WTC11 (cell line): ENCODE measurements around the gene SMCP.

Experiments used
- ATF3 ChIP-seq: sonication (generic); formaldehyde crosslinking; conservative IDR thresholded peaks from 2 replicates; pipeline ENCODE4 v1.8.1; 2022; ENCODE audit warnings: mild to moderate bottlenecking, missing genetic modification reagents
- FOXP1 ChIP-seq: sonication (generic); formaldehyde crosslinking; IDR thresholded peaks from 2 replicates; pipeline ENCODE4 v1.8.0; 2022; ENCODE audit warnings: missing genetic modification reagents, mild to moderate bottlenecking, moderate library complexity, borderline replicate concordance
- NFYB ChIP-seq: sonication (generic); formaldehyde crosslinking; conservative IDR thresholded peaks from 2 replicates; pipeline ENCODE4 v1.8.0; 2022; ENCODE audit warnings: low read depth, missing genetic modification reagents
- USF2 ChIP-seq: sonication (generic); formaldehyde crosslinking; IDR thresholded peaks from 2 replicates; pipeline ENCODE4 v1.8.1; 2023; ENCODE audit warnings: mild to moderate bottlenecking, missing genetic modification reagents, moderate library complexity
- ZNF317 ChIP-seq: sonication (generic); formaldehyde crosslinking; IDR thresholded peaks from 2 replicates; pipeline ENCODE4 v1.8.1; 2023; ENCODE audit warnings: low read depth, mild to moderate bottlenecking, moderate library complexity, missing genetic modification reagents, borderline replicate concordance
- TF ChIP-seq, protein P1 (sequence below): sonication (generic); formaldehyde crosslinking; IDR thresholded peaks from 2 replicates; pipeline ENCODE4 v1.8.1; 2022; ENCODE audit warnings: missing genetic modification reagents, borderline replicate concordance
- TF ChIP-seq, protein P2 (sequence below): sonication (generic); formaldehyde crosslinking; IDR thresholded peaks from 2 replicates; pipeline ENCODE4 v1.8.1; 2022; ENCODE audit warnings: mild to moderate bottlenecking, moderate library complexity, missing genetic modification reagents

GRCh38 chr1:152870831-152871730 lies 7.0 kb upstream of the SMCP start:
- TF ChIP-seq FOXP1 (CRISPR knock-in tag) (no peak), ATF3 (CRISPR knock-in tag) (no peak), NFYB (CRISPR knock-in tag) (no peak), USF2 (CRISPR knock-in tag) (no peak), ZNF317 (CRISPR knock-in tag) (no peak)
- TF ChIP-seq, protein P1, sequence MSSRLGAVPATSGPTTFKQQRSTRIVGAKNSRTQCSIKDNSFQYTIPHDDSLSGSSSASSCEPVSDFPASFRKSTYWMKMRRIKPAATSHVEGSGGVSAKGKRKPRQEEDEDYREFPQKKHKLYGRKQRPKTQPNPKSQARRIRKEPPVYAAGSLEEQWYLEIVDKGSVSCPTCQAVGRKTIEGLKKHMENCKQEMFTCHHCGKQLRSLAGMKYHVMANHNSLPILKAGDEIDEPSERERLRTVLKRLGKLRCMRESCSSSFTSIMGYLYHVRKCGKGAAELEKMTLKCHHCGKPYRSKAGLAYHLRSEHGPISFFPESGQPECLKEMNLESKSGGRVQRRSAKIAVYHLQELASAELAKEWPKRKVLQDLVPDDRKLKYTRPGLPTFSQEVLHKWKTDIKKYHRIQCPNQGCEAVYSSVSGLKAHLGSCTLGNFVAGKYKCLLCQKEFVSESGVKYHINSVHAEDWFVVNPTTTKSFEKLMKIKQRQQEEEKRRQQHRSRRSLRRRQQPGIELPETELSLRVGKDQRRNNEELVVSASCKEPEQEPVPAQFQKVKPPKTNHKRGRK (CRISPR knock-in tag), result no peak
- TF ChIP-seq, protein P2, sequence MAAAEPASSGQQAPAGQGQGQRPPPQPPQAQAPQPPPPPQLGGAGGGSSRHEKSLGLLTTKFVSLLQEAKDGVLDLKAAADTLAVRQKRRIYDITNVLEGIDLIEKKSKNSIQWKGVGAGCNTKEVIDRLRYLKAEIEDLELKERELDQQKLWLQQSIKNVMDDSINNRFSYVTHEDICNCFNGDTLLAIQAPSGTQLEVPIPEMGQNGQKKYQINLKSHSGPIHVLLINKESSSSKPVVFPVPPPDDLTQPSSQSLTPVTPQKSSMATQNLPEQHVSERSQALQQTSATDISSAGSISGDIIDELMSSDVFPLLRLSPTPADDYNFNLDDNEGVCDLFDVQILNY (CRISPR knock-in tag), result no peak
